NCI-H345 treated with DMSO at 0.1 percent for 48 hours (cell line): ENCODE results near the gene H1-8.
"Not testable (repeated sequence)": the region's sequence is repeated elsewhere in the genome, so short reads cannot be mapped to it uniquely, and the experiment has no call there.

ENCODE experiments used
- DNase-seq: peaks from one replicate; lab custom pipeline; 2025; ENCODE audit not compliant: unreplicated experiment; lab: John Stamatoyannopoulos, UW

The H1-8 gene

GRCh38 chr3:129543156-129543790, at the start of gene H1-8:
H1-8 (plus strand) TSS chr3:129543175; CDS start chr3:129543219, 44 bp downstream.
- DNase-seq = no peak

- no peak for DNase-seq
These were observed 49.8 kb upstream of the H1-8 start for GRCh38 chr3:129493206-129493605.

- DNase-seq = not testable (repeated sequence)
These were observed 48.5 kb upstream of the H1-8 start for GRCh38 chr3:129494499-129494898.

- DNase-seq = not testable (repeated sequence)
These were observed 47.9 kb upstream of the H1-8 start for GRCh38 chr3:129495006-129495639.

GRCh38 chr3:129497876-129498275, 45.1 kb upstream of the H1-8 start:
- not testable (repeated sequence) for DNase-seq

GRCh38 chr3:129498603-129499488, 44.1 kb upstream of the H1-8 start:
- DNase-seq = not testable (repeated sequence)

GRCh38 chr3:129499604-129500333, 43.2 kb upstream of the H1-8 start:
- DNase-seq = not testable (repeated sequence)

- DNase-seq = no peak
These were observed 42.7 kb upstream of the H1-8 start for GRCh38 chr3:129500334-129500658.

GRCh38 chr3:129501630-129502029, 41.3 kb upstream of the H1-8 start:
- DNase-seq = no peak

- no peak for DNase-seq
These were observed 40.1 kb upstream of the H1-8 start for GRCh38 chr3:129502641-129503408.

GRCh38 chr3:129503471-129504291, 39.3 kb upstream of the H1-8 start:
- DNase-seq = no peak

- DNase-seq = no peak
These were observed 38.4 kb upstream of the H1-8 start for GRCh38 chr3:129504471-129505100.

- no peak for DNase-seq
These were observed 37.6 kb upstream of the H1-8 start for GRCh38 chr3:129505341-129505740.

- no peak for DNase-seq
These were observed 36.7 kb upstream of the H1-8 start for GRCh38 chr3:129506231-129506742.

- DNase-seq = no peak
These were observed 35.7 kb upstream of the H1-8 start for GRCh38 chr3:129507181-129507831.

- DNase-seq = no peak
These were observed 30.4 kb upstream of the H1-8 start for GRCh38 chr3:129512595-129512994.

- no peak for DNase-seq
These were observed 29.3 kb upstream of the H1-8 start for GRCh38 chr3:129513705-129514104.

GRCh38 chr3:129514110-129514509, 28.9 kb upstream of the H1-8 start:
- no peak for DNase-seq
